Measurements from ENCODE around the gene PTOV1.

PTOV1 gene

DNA sequence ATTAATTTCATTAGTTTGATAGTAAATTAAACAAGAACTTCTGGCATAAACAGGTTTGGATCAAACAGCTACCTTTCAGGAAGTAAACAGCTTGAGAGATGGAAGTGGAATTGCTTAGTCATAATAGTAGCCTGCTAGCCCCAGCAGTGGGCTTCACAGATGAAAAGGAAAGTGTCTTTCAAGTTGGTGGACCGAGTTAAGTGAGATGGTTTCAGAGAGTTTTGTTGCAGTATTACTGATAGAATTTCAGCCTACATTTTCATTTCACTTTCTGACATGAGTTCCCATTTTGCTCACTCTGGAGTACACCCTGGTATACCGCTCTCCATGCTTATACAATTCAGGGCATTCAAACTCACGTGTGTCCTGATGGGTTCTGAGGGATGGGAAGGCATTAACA lies 2.0 kb upstream of the PTOV1 start:
- DNase-seq: no peak
- no peak overlapping the region for H3K4me3 ChIP-seq (ENCODE audit: low read length)
- no peaks in the 10 kb centered on the region for H3K9me2 ChIP-seq (replicated peaks; ENCODE audit: insufficient read depth, low read length)
- peaks cover 27% of the 10 kb centered on the region for H3K79me2 ChIP-seq (ENCODE audit: low read length)
- H3K9me3 ChIP-seq (replicated peaks; ENCODE audit: insufficient read depth, low read length): no peaks in the 10 kb centered on the region
- no peaks in the 10 kb centered on the region; the same call in 1 of the 2 replicates for H4K20me1 ChIP-seq (ENCODE audit: insufficient read depth, low read length)
- H3K9ac ChIP-seq (ENCODE audit: low read length): no peak overlapping the region
- peaks cover 12% of the 10 kb centered on the region for H3F3A ChIP-seq (ENCODE audit: insufficient read depth, low read length)
- peaks cover 15% of the 10 kb centered on the region for H3K4me1 ChIP-seq (ENCODE audit: low read length)
- H3K36me3 ChIP-seq (replicated peaks; ENCODE audit: insufficient read depth, low read length): no peaks in the 10 kb centered on the region
- TF ChIP-seq CTCF (IDR thresholded peaks at IDR 0.05; ENCODE audit: low read length): no peak
- no peak for TF ChIP-seq EZH2 (optimal IDR thresholded peaks at IDR 0.05; ENCODE audit: low read depth, low read length)
- no peak for TF ChIP-seq EZH2phosphoT487 (IDR thresholded peaks at IDR 0.05; ENCODE audit: low read length)
- no peak overlapping the region for H3K4me2 ChIP-seq (ENCODE audit: low read depth, low read length)
- H2AFZ ChIP-seq (ENCODE audit: low read length): no peak overlapping the region
- no peaks in the 10 kb centered on the region for H3K27me3 ChIP-seq (replicated peaks; ENCODE audit: insufficient read depth, low read length)
- no peak overlapping the region for H3K27ac ChIP-seq (ENCODE audit: low read length)

DNA sequence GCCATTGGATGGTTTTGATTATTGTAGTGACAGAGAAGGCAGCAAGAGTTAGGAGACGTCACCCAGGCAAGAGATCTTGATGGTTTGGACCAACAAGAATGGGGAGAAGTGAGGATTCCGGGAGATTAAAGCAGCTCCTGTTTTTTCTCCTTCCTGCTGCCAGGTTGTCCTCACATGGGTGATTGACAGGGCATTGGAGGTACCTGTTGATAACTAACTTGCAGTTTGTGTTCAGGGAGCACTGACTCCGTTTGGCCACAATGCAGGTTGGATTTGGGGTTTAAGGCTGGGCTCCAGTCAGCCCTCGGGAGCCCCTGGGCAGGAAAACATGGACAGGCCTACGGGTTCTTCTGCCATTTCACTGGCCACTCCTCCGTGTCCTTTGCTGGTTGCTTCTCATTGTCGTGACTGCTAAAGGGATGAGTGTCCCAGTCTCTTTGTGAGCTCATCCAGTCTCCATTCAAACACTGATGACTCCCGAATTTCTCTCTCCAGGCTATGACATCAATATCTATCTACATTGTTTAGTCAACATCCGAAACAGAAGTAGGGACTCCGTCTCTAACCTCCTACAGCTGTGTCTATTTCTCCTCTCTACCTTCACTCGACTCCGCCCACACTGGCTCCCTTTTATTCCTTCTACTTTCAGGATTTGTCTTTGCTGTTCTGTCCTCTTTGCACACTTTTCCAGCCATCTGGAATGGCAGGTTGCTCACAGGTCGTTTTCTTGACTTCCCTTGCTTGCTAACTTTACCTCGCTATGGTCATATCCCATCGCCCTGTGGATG lies 1.3 kb upstream of the PTOV1 start:
- no peaks in the 10 kb centered on the region; the same call in 1 of the 2 replicates for H4K20me1 ChIP-seq (ENCODE audit: insufficient read depth, low read length)
- no peaks in the 10 kb centered on the region for H3K36me3 ChIP-seq (replicated peaks; ENCODE audit: insufficient read depth, low read length)
- no peaks in the 10 kb centered on the region for H3K9me3 ChIP-seq (replicated peaks; ENCODE audit: insufficient read depth, low read length)
- no peak for DNase-seq
- H3K79me2 ChIP-seq (ENCODE audit: low read length): peaks cover 32% of the 10 kb centered on the region
- TF ChIP-seq EZH2phosphoT487 (IDR thresholded peaks at IDR 0.05; ENCODE audit: low read length) (no peak), CTCF (IDR thresholded peaks at IDR 0.05; ENCODE audit: low read length) (no peak), EZH2 (optimal IDR thresholded peaks at IDR 0.05; ENCODE audit: low read depth, low read length) (no peak)
- no peaks in the 10 kb centered on the region for H3K27me3 ChIP-seq (replicated peaks; ENCODE audit: insufficient read depth, low read length)
- peak overlapping the region; percentile 91 for H3K4me3 ChIP-seq (ENCODE audit: low read length)
- peaks cover 15% of the 10 kb centered on the region for H3K4me1 ChIP-seq (ENCODE audit: low read length)
- peak overlapping the region; percentile 72 for H3K4me2 ChIP-seq (ENCODE audit: low read depth, low read length)
- H3K27ac ChIP-seq (ENCODE audit: low read length): no peak overlapping the region
- 0 out of 2 replicates have a peak overlapping the region, but pooled peaks have one; percentile 100 for H3K9ac ChIP-seq (ENCODE audit: low read length)
- peaks cover 12% of the 10 kb centered on the region for H3F3A ChIP-seq (ENCODE audit: insufficient read depth, low read length)
- H2AFZ ChIP-seq (ENCODE audit: low read length): 0 out of 2 replicates have a peak overlapping the region, but pooled peaks have one; percentile 92
- no peaks in the 10 kb centered on the region for H3K9me2 ChIP-seq (replicated peaks; ENCODE audit: insufficient read depth, low read length)

- no peak overlapping the region for H3K27ac ChIP-seq (ENCODE audit: low read length)
- DNase-seq: no peak
- H3K9ac ChIP-seq (ENCODE audit: low read length): peak overlapping the region; percentile 100; the same call in 1 of the 2 replicates
- H3K79me2 ChIP-seq (ENCODE audit: low read length): peaks cover 32% of the 10 kb centered on the region
- peak overlapping the region; percentile 91 for H3K4me3 ChIP-seq (ENCODE audit: low read length)
- H3K9me3 ChIP-seq (replicated peaks; ENCODE audit: insufficient read depth, low read length): no peaks in the 10 kb centered on the region
- TF ChIP-seq EZH2 (optimal IDR thresholded peaks at IDR 0.05; ENCODE audit: low read depth, low read length) (no peak), EZH2phosphoT487 (IDR thresholded peaks at IDR 0.05; ENCODE audit: low read length) (no peak), CTCF (IDR thresholded peaks at IDR 0.05; ENCODE audit: low read length) (no peak)
- H3K27me3 ChIP-seq (replicated peaks; ENCODE audit: insufficient read depth, low read length): no peaks in the 10 kb centered on the region
- H4K20me1 ChIP-seq (ENCODE audit: insufficient read depth, low read length): no peaks in the 10 kb centered on the region; the same call in 1 of the 2 replicates
- no peaks in the 10 kb centered on the region for H3K36me3 ChIP-seq (replicated peaks; ENCODE audit: insufficient read depth, low read length)
- H3K9me2 ChIP-seq (replicated peaks; ENCODE audit: insufficient read depth, low read length): no peaks in the 10 kb centered on the region
- peak overlapping the region; percentile 72 for H3K4me2 ChIP-seq (ENCODE audit: low read depth, low read length)
- H3K4me1 ChIP-seq (ENCODE audit: low read length): peaks cover 15% of the 10 kb centered on the region
- H3F3A ChIP-seq (ENCODE audit: insufficient read depth, low read length): peaks cover 14% of the 10 kb centered on the region
- peak overlapping the region; percentile 92 for H2AFZ ChIP-seq (ENCODE audit: low read length)
Measured at GRCh38 chr19:49850221-49850486, 805 bp upstream of the PTOV1 start.

Data from MM.1S (cell line).